ENCODE measurements around the gene ANLN.

The ANLN gene

DNA sequence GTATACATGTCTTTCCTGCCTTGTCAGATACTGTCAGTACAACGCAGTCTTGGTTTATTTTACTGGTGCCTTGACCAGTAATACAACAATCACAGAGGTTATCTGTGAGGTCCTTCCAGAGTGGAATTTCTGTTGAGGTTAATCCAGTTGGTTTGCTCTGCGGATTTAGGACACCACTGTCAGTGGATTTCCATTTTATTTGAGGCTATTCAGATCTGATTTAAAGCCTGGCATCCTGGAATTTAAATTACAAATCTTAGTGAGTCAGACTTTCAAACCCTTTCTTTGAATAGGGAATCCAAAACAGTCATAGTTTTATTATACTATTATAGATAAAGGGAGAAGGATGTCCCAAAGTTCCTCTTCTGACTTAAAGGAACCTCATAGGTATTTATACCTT, 40.5 kb downstream of the ANLN start:
- peaks cover 85 to 92% of the 10 kb centered on the region in 2 experiments for H3K36me3 ChIP-seq (ENCODE audit: control insufficient read depth in 2 of 2, insufficient read depth in 1 of 2, low read length in 2 of 2)

DNA sequence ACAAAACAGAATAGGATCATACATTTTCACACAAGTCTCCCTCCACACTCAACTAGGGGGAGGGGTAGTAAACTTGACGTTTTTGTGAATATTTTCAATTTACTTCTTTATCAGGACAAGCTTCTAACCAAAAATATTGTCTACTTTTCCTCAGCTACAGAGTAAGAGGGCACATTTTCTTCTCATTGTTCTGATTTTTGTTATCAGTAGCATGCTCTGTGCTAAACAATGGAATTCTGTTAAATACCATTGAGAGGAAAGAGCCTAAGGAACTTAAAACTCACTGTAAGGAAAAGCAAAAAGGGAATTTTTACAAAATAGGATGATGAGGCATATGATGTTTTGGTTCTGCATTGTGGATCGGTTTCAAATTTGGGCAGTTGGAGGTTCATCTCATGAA, 41.2 kb downstream of the ANLN start:
- TF ChIP-seq MEIS1 (CRISPR knock-in tag; IDR thresholded peaks at IDR 0.05; ENCODE audit: borderline replicate concordance) (no peak), ZNF366 (tag by site-specific recombination; conservative IDR thresholded peaks at IDR 0.05) (no peak), GFI1B (tag by site-specific recombination; IDR thresholded peaks at IDR 0.05) (no peak), ZNF426 (tag by site-specific recombination; IDR thresholded peaks at IDR 0.05) (no peak), ZNF112 (tag by site-specific recombination; IDR thresholded peaks at IDR 0.05) (no peak), ZNF658 (tag by site-specific recombination; IDR thresholded peaks at IDR 0.05) (no peak), ZNF138 (tag by site-specific recombination; IDR thresholded peaks at IDR 0.05; ENCODE audit: borderline replicate concordance) (no peak), OVOL3 (tag by site-specific recombination; IDR thresholded peaks at IDR 0.05) (no peak), ZNF791 (tag by site-specific recombination; IDR thresholded peaks at IDR 0.05) (no peak)
- Histone ChIP-seq H3K9me3 (ENCODE audit: control insufficient read depth, insufficient read depth, low read depth, low read length) (no peaks in the 10 kb centered on the region), H3K36me3 (ENCODE audit: control insufficient read depth in 2 of 2, insufficient read depth in 1 of 2, low read length in 2 of 2) (peaks cover 78 to 86% of the 10 kb centered on the region in 2 experiments), H3K4me1 (ENCODE audit: control insufficient read depth, insufficient read depth, low read length) (no peaks in the 10 kb centered on the region), H3K27ac (ENCODE audit: extremely low read depth, low read depth, low read length) (no peak overlapping the region), H3K4me3 (ENCODE audit: low read depth, low read length) (no peak overlapping the region)
- POLR2A ChIA-PET, result no interaction called here
- CTCF ChIA-PET, result interaction anchor here (2.5 kb wide), 1 partner anchor 10 kb away, joined by 8 read pairs; no protein-coding TSS in a partner anchor

More for the DNA sequence above, 40.5 kb downstream of the ANLN start:
- ChIA-PET CTCF (interaction anchor here (2.5 kb wide), 1 partner anchor 11 kb away, joined by 8 read pairs; no protein-coding TSS in a partner anchor), POLR2A (no interaction called here)
- no peaks in the 10 kb centered on the region for H3K4me1 ChIP-seq (ENCODE audit: control insufficient read depth, insufficient read depth, low read length)
- TF ChIP-seq ZNF138 (tag by site-specific recombination; IDR thresholded peaks at IDR 0.05; ENCODE audit: borderline replicate concordance), result no peak
- TF ChIP-seq WT1 (tag by site-specific recombination; IDR thresholded peaks at IDR 0.05), result no peak
- TF ChIP-seq, protein P1, sequence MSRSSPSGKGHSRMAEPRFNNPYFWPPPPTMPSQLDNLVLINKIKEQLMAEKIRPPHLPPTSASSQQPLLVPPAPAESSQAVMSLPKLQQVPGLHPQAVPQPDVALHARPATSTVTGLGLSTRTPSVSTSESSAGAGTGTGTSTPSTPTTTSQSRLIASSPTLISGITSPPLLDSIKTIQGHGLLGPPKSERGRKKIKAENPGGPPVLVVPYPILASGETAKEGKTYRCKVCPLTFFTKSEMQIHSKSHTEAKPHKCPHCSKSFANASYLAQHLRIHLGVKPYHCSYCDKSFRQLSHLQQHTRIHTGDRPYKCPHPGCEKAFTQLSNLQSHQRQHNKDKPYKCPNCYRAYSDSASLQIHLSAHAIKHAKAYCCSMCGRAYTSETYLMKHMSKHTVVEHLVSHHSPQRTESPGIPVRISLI (tag by site-specific recombination; IDR thresholded peaks at IDR 0.05), result no peak
- no peak for TF ChIP-seq ZNF654 (tag by site-specific recombination; IDR thresholded peaks at IDR 0.05; ENCODE audit: low read depth)
- TF ChIP-seq ZNF112 (tag by site-specific recombination; IDR thresholded peaks at IDR 0.05), result no peak
- no peak for TF ChIP-seq ZNF768 (tag by site-specific recombination; IDR thresholded peaks at IDR 0.05)
- TF ChIP-seq ZNF510 (tag by site-specific recombination; IDR thresholded peaks at IDR 0.05; ENCODE audit: insufficient replicate concordance), result no peak
- TF ChIP-seq ZNF555 (tag by site-specific recombination; conservative IDR thresholded peaks at IDR 0.05), result no peak
- TF ChIP-seq ZNF776 (tag by site-specific recombination; IDR thresholded peaks at IDR 0.05; ENCODE audit: borderline replicate concordance), result no peak
- TF ChIP-seq TRIM28 (IDR thresholded peaks at IDR 0.05; ENCODE audit: borderline replicate concordance, low read length), result no peak
- no peak for TF ChIP-seq ZNF629 (tag by site-specific recombination; IDR thresholded peaks at IDR 0.05)
- TF ChIP-seq ZBTB21 (tag by site-specific recombination; IDR thresholded peaks at IDR 0.05), result no peak
- TF ChIP-seq, protein P2, sequence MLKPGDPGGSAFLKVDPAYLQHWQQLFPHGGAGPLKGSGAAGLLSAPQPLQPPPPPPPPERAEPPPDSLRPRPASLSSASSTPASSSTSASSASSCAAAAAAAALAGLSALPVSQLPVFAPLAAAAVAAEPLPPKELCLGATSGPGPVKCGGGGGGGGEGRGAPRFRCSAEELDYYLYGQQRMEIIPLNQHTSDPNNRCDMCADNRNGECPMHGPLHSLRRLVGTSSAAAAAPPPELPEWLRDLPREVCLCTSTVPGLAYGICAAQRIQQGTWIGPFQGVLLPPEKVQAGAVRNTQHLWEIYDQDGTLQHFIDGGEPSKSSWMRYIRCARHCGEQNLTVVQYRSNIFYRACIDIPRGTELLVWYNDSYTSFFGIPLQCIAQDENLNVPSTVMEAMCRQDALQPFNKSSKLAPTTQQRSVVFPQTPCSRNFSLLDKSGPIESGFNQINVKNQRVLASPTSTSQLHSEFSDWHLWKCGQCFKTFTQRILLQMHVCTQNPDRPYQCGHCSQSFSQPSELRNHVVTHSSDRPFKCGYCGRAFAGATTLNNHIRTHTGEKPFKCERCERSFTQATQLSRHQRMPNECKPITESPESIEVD (tag by site-specific recombination; IDR thresholded peaks at IDR 0.05), result no peak
- no peak overlapping the region for H3K27ac ChIP-seq (ENCODE audit: extremely low read depth, low read depth, low read length)
- no peak overlapping the region for H3K4me3 ChIP-seq (ENCODE audit: low read depth, low read length)
- no peaks in the 10 kb centered on the region for H3K9me3 ChIP-seq (ENCODE audit: control insufficient read depth, insufficient read depth, low read depth, low read length)

DNA sequence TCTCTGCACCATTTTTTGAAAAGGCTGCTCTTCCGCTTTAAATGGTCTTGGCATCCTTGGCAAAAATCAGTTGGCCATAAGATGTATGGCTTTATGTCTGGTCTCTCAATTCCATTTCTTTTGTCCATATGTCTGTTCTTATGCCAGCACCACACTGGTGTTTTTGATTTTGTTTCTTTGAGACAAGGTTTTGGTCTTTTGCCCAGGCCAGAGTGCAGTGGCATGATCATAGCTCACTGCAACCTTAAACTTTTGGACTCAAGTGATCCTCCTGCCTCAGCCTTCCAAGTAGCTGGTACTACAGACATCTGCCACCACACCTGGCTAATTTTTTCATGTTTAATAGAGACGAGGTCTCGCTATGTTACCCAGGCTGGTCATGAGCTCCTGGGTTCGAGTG, 48.5 kb downstream of the ANLN start:
- ChIA-PET POLR2A (no interaction called here), CTCF (no interaction called here)
- H3K9me3 ChIP-seq (ENCODE audit: control insufficient read depth, insufficient read depth, low read depth, low read length), result no peaks in the 10 kb centered on the region
- no peak overlapping the region for H3K27ac ChIP-seq (ENCODE audit: extremely low read depth, low read depth, low read length)
- peaks cover 53 to 72% of the 10 kb centered on the region in 2 experiments for H3K36me3 ChIP-seq (ENCODE audit: control insufficient read depth in 2 of 2, insufficient read depth in 1 of 2, low read length in 2 of 2)
- H3K4me3 ChIP-seq (ENCODE audit: low read depth, low read length), result no peak overlapping the region
- H3K4me1 ChIP-seq (ENCODE audit: control insufficient read depth, insufficient read depth, low read length), result no peaks in the 10 kb centered on the region
- TF ChIP-seq ZNF791 (tag by site-specific recombination; IDR thresholded peaks at IDR 0.05), result no peak
- no peak for TF ChIP-seq ZIC2 (tag by site-specific recombination; IDR thresholded peaks at IDR 0.05)
- TF ChIP-seq ZNF404 (tag by site-specific recombination; IDR thresholded peaks at IDR 0.05), result no peak
- no peak for TF ChIP-seq BCL11B (tag by site-specific recombination; IDR thresholded peaks at IDR 0.05; ENCODE audit: low read depth)
- no peak for TF ChIP-seq ZNF585B (tag by site-specific recombination; IDR thresholded peaks at IDR 0.05)
- TF ChIP-seq, protein P1 (tag by site-specific recombination; IDR thresholded peaks at IDR 0.05), result no peak
- TF ChIP-seq GLIS2 (tag by site-specific recombination; IDR thresholded peaks at IDR 0.05), result no peak
- no peak for TF ChIP-seq ZNF202 (tag by site-specific recombination; IDR thresholded peaks at IDR 0.05; ENCODE audit: borderline replicate concordance)
- TF ChIP-seq ZEB2 (tag by site-specific recombination; IDR thresholded peaks at IDR 0.05), result no peak
- TF ChIP-seq ZNF354C (tag by site-specific recombination; IDR thresholded peaks at IDR 0.05; ENCODE audit: borderline replicate concordance, low read depth), result no peak
- TF ChIP-seq MYNN (tag by site-specific recombination; IDR thresholded peaks at IDR 0.05; ENCODE audit: borderline replicate concordance), result no peak
- TF ChIP-seq ZNF366 (tag by site-specific recombination; conservative IDR thresholded peaks at IDR 0.05), result no peak
- no peak for TF ChIP-seq HOXD13 (CRISPR knock-in tag; IDR thresholded peaks at IDR 0.05; ENCODE audit: borderline replicate concordance)

All from HEK293 (cell line).